Ishikawa (cell line): ENCODE measurements around the gene ITIH1.

Source experiments
- CEBPB ChIP-seq: IDR thresholded peaks from 2 replicates; pipeline ENCODE4 v1.6.1; 2012
- CREB1 ChIP-seq: IDR thresholded peaks from 2 replicates; pipeline ENCODE4 v1.6.1; 2012; ENCODE audit warnings: low read depth
- EGR1 ChIP-seq: IDR thresholded peaks from 2 replicates; pipeline ENCODE4 v1.6.1; 2012
- EP300 ChIP-seq: IDR thresholded peaks from 2 replicates; pipeline ENCODE4 v1.6.1; 2012; ENCODE audit warnings: borderline replicate concordance
- FOXM1 ChIP-seq: IDR thresholded peaks from 2 replicates; pipeline ENCODE4 v1.6.1; 2012; ENCODE audit warnings: low read depth, borderline replicate concordance
- NFIC ChIP-seq: IDR thresholded peaks from 2 replicates; pipeline ENCODE4 v1.6.1; 2012
- RAD21 ChIP-seq: IDR thresholded peaks from 2 replicates; pipeline ENCODE4 v1.6.1; 2012; ENCODE audit warnings: low read depth
- TAF1 ChIP-seq: IDR thresholded peaks from 2 replicates; pipeline ENCODE4 v1.6.1; 2012; ENCODE audit warnings: low read depth, mild to moderate bottlenecking
- TCF12 ChIP-seq: IDR thresholded peaks from 2 replicates; pipeline ENCODE4 v1.6.1; 2012; ENCODE audit warnings: low read depth
- TEAD4 ChIP-seq: IDR thresholded peaks from 2 replicates; pipeline ENCODE4 v1.6.1; 2012
- YY1 ChIP-seq: IDR thresholded peaks from 2 replicates; pipeline ENCODE4 v1.6.1; 2012; ENCODE audit warnings: low read depth
- ZBTB7A ChIP-seq: IDR thresholded peaks from 2 replicates; pipeline ENCODE4 v1.6.1; 2012; ENCODE audit warnings: low read depth
- TF ChIP-seq, protein P1 (sequence below): IDR thresholded peaks from 2 replicates; pipeline ENCODE4 v1.6.1; 2012; ENCODE audit warnings: low read depth, mild to moderate bottlenecking
- TF ChIP-seq, protein P2 (sequence below): IDR thresholded peaks from 2 replicates; pipeline ENCODE4 v1.6.1; 2012
- TF ChIP-seq, protein P3 (sequence below): IDR thresholded peaks from 2 replicates; pipeline ENCODE4 v1.6.1; 2012

The ITIH1 gene

DNA sequence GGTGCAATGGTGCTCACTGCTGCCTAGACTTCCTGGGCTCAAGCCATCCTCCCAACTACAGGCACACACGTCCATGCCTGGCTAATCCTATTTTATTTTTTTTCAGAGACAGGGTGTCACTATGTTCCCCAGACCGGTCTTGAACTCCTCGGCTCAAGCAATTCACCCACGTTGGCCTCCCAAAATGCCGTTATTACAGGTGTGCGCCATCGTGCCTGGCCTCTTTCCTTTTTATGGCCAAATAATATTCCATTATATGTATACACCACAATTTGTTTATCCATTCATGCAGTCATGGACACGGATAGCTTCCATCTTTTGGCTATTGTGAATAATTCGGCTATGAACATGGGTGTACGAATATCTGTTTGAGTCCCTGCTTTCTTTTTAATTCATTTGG lies 5.7 kb upstream of the ITIH1 start:
- TF ChIP-seq FOXM1 (no peak), TEAD4 (no peak), NFIC (no peak), EGR1 (no peak), TCF12 (no peak), CREB1 (no peak), RAD21 (no peak), CEBPB (no peak), EP300 (no peak), YY1 (no peak), TAF1 (no peak), ZBTB7A (no peak)
- TF ChIP-seq, protein P1, sequence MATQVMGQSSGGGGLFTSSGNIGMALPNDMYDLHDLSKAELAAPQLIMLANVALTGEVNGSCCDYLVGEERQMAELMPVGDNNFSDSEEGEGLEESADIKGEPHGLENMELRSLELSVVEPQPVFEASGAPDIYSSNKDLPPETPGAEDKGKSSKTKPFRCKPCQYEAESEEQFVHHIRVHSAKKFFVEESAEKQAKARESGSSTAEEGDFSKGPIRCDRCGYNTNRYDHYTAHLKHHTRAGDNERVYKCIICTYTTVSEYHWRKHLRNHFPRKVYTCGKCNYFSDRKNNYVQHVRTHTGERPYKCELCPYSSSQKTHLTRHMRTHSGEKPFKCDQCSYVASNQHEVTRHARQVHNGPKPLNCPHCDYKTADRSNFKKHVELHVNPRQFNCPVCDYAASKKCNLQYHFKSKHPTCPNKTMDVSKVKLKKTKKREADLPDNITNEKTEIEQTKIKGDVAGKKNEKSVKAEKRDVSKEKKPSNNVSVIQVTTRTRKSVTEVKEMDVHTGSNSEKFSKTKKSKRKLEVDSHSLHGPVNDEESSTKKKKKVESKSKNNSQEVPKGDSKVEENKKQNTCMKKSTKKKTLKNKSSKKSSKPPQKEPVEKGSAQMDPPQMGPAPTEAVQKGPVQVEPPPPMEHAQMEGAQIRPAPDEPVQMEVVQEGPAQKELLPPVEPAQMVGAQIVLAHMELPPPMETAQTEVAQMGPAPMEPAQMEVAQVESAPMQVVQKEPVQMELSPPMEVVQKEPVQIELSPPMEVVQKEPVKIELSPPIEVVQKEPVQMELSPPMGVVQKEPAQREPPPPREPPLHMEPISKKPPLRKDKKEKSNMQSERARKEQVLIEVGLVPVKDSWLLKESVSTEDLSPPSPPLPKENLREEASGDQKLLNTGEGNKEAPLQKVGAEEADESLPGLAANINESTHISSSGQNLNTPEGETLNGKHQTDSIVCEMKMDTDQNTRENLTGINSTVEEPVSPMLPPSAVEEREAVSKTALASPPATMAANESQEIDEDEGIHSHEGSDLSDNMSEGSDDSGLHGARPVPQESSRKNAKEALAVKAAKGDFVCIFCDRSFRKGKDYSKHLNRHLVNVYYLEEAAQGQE = no peak
- TF ChIP-seq, protein P2, sequence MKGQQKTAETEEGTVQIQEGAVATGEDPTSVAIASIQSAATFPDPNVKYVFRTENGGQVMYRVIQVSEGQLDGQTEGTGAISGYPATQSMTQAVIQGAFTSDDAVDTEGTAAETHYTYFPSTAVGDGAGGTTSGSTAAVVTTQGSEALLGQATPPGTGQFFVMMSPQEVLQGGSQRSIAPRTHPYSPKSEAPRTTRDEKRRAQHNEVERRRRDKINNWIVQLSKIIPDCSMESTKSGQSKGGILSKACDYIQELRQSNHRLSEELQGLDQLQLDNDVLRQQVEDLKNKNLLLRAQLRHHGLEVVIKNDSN = no peak
- TF ChIP-seq, protein P3, sequence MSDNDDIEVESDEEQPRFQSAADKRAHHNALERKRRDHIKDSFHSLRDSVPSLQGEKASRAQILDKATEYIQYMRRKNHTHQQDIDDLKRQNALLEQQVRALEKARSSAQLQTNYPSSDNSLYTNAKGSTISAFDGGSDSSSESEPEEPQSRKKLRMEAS = no peak

DNA sequence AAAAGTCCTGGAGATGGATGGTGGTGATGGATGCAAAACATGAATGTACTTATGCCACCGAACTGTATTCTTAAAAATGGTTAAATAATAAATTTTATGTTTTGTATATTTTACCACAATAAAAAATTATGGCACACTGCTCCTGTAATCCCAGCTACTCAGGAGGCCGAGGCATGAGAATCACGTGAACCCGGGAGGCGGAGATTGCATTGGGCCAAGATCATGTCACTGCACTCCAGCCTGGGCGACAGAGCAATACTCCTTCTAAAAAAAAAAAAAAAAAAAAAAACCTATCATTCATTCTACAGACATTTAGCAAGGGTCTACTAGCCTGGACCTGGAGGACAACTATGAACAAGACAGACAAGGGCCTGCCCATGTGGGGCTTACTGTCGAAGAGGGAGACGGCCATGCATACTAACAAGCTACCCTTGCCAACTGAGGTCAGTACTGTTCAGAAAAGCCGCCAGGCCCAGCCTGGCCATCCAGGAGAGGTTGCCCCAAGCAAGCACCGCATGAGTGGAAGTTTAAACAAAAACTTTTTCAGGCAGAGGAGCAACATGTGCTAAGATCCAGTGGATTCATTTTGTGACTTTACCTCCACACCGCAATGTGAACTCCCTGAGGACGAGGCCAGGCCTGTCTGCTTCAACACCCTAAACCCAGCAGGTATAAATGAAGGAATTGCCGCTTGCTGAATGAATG lies 3.9 kb upstream of the ITIH1 start:
- no peak for TF ChIP-seq ZBTB7A
- no peak for TF ChIP-seq TEAD4
- TF ChIP-seq CREB1 = no peak
- no peak for TF ChIP-seq FOXM1
- TF ChIP-seq, protein P2 = no peak
- TF ChIP-seq YY1 = no peak
- no peak for TF ChIP-seq NFIC
- TF ChIP-seq CEBPB = no peak
- no peak for TF ChIP-seq TAF1
- TF ChIP-seq EGR1 = no peak
- no peak for TF ChIP-seq EP300
- TF ChIP-seq, protein P1 = no peak
- TF ChIP-seq TCF12 = no peak
- no peak for TF ChIP-seq RAD21
- TF ChIP-seq, protein P3 = no peak

DNA sequence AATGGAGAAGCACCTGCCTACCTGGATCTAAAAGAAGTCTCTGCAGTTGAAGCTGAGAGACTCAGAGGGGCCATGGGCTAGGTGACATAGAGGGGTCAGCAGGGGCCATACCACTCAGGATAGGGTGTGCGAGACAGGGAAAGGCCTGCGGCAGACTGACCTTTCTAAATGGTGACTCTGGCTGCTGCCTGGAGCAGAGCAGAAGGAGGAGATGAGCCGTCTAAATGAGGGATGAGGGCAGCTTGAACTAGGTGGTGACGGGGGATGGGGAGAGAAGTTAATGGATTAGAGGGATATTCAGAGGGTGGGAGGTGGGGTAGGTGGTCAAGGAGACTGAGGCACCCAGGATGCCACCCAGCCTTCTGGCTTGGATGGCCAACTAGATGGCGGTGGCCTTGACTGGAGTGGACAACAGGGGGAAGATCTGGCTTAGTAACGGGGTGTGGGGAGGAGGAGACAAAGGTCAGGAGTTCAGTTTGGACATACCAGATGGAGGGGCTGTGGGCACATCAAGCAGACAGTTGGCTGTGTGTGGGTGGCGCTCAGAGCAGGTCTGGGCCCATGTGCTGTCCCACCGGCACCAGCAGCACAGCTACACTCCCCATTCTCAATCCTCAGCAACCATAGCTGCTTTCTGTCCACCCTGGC lies 3.2 kb upstream of the ITIH1 start:
- TF ChIP-seq EGR1 = no peak
- TF ChIP-seq FOXM1 = no peak
- TF ChIP-seq TCF12 = no peak
- TF ChIP-seq, protein P2 = no peak
- no peak for TF ChIP-seq CREB1
- no peak for TF ChIP-seq YY1
- TF ChIP-seq, protein P3 = no peak
- TF ChIP-seq TAF1 = no peak
- TF ChIP-seq, protein P1 = no peak
- TF ChIP-seq ZBTB7A = no peak
- no peak for TF ChIP-seq NFIC
- TF ChIP-seq TEAD4 = no peak
- TF ChIP-seq RAD21 = no peak
- TF ChIP-seq CEBPB = no peak
- no peak for TF ChIP-seq EP300
